Mesothelial cell of epicardium (in vitro differentiated cells): ENCODE measurements around the gene GPC3. TPM values are rescaled to one million over a fixed set of nuclear protein-coding genes. Genes with fewer than 3 reads are reported as not detected.
"Not testable (repeated sequence)": the region's sequence is repeated elsewhere in the genome, so short reads cannot be mapped to it uniquely, and the experiment has no call there.

Experiments
- DNase-seq, 2 experiments: peaks; one replicate each; pipeline ENCODE4 v3.0.0; 2021; ENCODE audit warnings: low spot score in 2 of 2; ENCODE audit not compliant: unreplicated experiment in 2 of 2
- H3K27ac Mint-ChIP-seq: 2 replicates; pipeline ENCODE4 v1.8.0; 2021; ENCODE audit warnings: mixed read lengths
- H3K27me3 Mint-ChIP-seq: 2 replicates; pipeline ENCODE4 v1.8.0; 2021; ENCODE audit warnings: low read depth, mixed read lengths
- H3K36me3 Mint-ChIP-seq: 2 replicates; pipeline ENCODE4 v1.8.0; 2021; ENCODE audit warnings: mixed read lengths
- H3K4me1 Mint-ChIP-seq: 2 replicates; pipeline ENCODE4 v1.8.0; 2021; ENCODE audit warnings: mixed read lengths
- H3K4me3 Mint-ChIP-seq: 2 replicates; pipeline ENCODE4 v1.8.0; 2021; ENCODE audit warnings: mild to moderate bottlenecking, moderate library complexity, mixed read lengths
- H3K9me3 Mint-ChIP-seq: 2 replicates; pipeline ENCODE4 v1.8.0; 2021; ENCODE audit warnings: mixed read lengths
- total RNA-seq: library from RNA; stranded (reverse); gene quantifications from 3 replicates; pipeline ENCODE4 v1.2.1, GENCODE V29; 2021
- TF ChIP-seq, protein P1 (sequence below): fragments of 200-600 bp; sonication (generic); IDR thresholded peaks from one replicate; pipeline ENCODE4 v1.5.0; 2021; ENCODE audit warnings: antibody characterized with exemption; ENCODE audit not compliant: unreplicated experiment

Gene GPC3
- total RNA-seq, 1 donor from 2014 or later = 864 TPM

GRCh38 chrX:133991814-133992213 lies 6.4 kb upstream of the GPC3 start:
- no peak for DNase-seq
- Mint-ChIP-seq H3K4me3 (no peak overlapping the region), H3K27ac (peak overlapping the region; percentile 9), H3K9me3 (no peaks in the 10 kb centered on the region), H3K36me3 (no peaks in the 10 kb centered on the region), H3K4me1 (peaks cover 74% of the 10 kb centered on the region), H3K27me3 (no peaks in the 10 kb centered on the region)
- TF ChIP-seq, protein P1, sequence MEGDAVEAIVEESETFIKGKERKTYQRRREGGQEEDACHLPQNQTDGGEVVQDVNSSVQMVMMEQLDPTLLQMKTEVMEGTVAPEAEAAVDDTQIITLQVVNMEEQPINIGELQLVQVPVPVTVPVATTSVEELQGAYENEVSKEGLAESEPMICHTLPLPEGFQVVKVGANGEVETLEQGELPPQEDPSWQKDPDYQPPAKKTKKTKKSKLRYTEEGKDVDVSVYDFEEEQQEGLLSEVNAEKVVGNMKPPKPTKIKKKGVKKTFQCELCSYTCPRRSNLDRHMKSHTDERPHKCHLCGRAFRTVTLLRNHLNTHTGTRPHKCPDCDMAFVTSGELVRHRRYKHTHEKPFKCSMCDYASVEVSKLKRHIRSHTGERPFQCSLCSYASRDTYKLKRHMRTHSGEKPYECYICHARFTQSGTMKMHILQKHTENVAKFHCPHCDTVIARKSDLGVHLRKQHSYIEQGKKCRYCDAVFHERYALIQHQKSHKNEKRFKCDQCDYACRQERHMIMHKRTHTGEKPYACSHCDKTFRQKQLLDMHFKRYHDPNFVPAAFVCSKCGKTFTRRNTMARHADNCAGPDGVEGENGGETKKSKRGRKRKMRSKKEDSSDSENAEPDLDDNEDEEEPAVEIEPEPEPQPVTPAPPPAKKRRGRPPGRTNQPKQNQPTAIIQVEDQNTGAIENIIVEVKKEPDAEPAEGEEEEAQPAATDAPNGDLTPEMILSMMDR = no peak

- not testable (repeated sequence) for H3K9me3 Mint-ChIP-seq, H3K36me3 Mint-ChIP-seq, H3K4me3 Mint-ChIP-seq, DNase-seq, H3K27me3 Mint-ChIP-seq
- peak overlapping the region; percentile 64 for H3K27ac Mint-ChIP-seq
- H3K4me1 Mint-ChIP-seq = peaks cover 71% of the 10 kb centered on the region
These were observed 5.7 kb upstream of the GPC3 start for GRCh38 chrX:133991057-133991456.

GRCh38 chrX:133989993-133990392 lies 4.6 kb upstream of the GPC3 start:
- Mint-ChIP-seq H3K27me3 (no peaks in the 10 kb centered on the region), H3K27ac (peak overlapping the region; percentile 91), H3K9me3 (no peaks in the 10 kb centered on the region), H3K4me3 (no peak overlapping the region), H3K4me1 (peaks cover 74% of the 10 kb centered on the region), H3K36me3 (no peaks in the 10 kb centered on the region)
- DNase-seq = no peak
- TF ChIP-seq, protein P1 = no peak

DNA sequence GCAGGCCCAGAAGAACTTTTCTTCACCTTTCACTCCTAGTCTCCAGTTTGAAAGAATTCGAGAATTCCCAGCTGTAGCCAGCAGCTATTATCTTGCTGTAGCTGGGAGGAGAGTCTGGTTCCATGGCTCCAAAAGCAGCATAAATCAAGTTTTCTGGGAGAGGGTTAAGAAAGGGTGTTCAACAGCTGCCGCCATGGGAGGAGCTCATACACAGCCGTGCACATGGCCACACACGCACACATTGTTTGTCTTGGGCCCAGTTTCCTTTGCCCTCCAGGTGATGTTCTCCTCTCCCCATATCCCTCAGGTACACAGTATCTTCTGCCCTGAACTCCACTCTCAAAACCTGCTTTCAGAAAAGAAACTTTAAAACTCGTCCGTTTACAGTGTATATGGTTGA lies 4.1 kb upstream of the GPC3 start:
- peak overlapping the region; percentile 91 for H3K27ac Mint-ChIP-seq
- no peak overlapping the region for H3K4me3 Mint-ChIP-seq
- H3K4me1 Mint-ChIP-seq = peaks cover 70% of the 10 kb centered on the region
- TF ChIP-seq, protein P1 = no peak
- DNase-seq = peak in 1 of 2 experiments; percentile 44
- H3K27me3 Mint-ChIP-seq = no peaks in the 10 kb centered on the region
- H3K9me3 Mint-ChIP-seq = no peaks in the 10 kb centered on the region
- H3K36me3 Mint-ChIP-seq = no peaks in the 10 kb centered on the region

- peaks cover 75% of the 10 kb centered on the region for H3K4me1 Mint-ChIP-seq
- no peak overlapping the region for H3K4me3 Mint-ChIP-seq
- H3K36me3 Mint-ChIP-seq = no peaks in the 10 kb centered on the region
- no peak for DNase-seq
- no peaks in the 10 kb centered on the region for H3K27me3 Mint-ChIP-seq
- peak overlapping the region; percentile 68 for H3K27ac Mint-ChIP-seq
- TF ChIP-seq, protein P1 = no peak
- no peaks in the 10 kb centered on the region for H3K9me3 Mint-ChIP-seq
These were observed 2.6 kb upstream of the GPC3 start for GRCh38 chrX:133988010-133988409.

DNA sequence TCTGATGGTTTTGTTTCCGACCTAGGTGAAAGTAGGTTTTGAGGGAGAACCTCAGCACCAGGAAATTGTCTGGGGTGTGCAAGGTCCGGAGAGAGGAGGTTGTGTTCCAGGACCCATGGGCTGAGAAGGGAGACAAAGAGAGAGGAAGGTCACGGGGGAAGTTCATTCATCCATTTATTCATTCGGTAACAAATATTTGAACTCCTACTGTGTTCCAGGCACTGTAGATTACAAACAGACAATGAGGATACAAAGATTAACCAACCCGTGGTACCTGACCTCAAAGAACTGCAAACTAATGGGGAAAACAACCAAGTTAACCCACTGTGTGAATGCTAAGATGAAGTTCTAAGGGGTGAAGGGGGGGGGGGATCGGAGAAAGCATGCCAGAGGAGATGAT lies 1.8 kb upstream of the GPC3 start:
- Mint-ChIP-seq H3K4me1 (peaks cover 75% of the 10 kb centered on the region), H3K27me3 (no peaks in the 10 kb centered on the region), H3K36me3 (no peaks in the 10 kb centered on the region), H3K27ac (peak overlapping the region; percentile 74), H3K4me3 (no peak overlapping the region), H3K9me3 (no peaks in the 10 kb centered on the region)
- TF ChIP-seq, protein P1 = no peak
- DNase-seq = no peak
